Colonic mucosa (tissue), 4 donors: ENCODE data around the gene PABPN1. TPM values are rescaled to one million over a fixed set of nuclear protein-coding genes. Genes with fewer than 3 reads are reported as not detected.
"Not testable (repeated sequence)": the region's sequence is repeated elsewhere in the genome, so short reads cannot be mapped to it uniquely, and the experiment has no call there.

Source experiments
- DNase-seq: peaks from one replicate; pipeline ENCODE4 v3.0.0-alpha.2; 2020
- H3K27ac ChIP-seq: fragments of 200-600 bp; one replicate; pipeline ENCODE4 v1.8.0; 2021
- H3K27me3 ChIP-seq: fragments of 200-600 bp; one replicate; pipeline ENCODE4 v1.8.0; 2021
- H3K36me3 ChIP-seq: fragments of 200-600 bp; one replicate; pipeline ENCODE4 v1.8.0; 2021
- H3K4me1 ChIP-seq: fragments of 200-600 bp; one replicate; pipeline ENCODE4 v1.8.0; 2021; ENCODE audit warnings: mild to moderate bottlenecking
- H3K4me3 ChIP-seq: fragments of 200-600 bp; one replicate; pipeline ENCODE4 v1.8.0; 2021
- H3K9ac ChIP-seq, 2 donors: one replicate each; pipeline ENCODE4 v1.7.0; 2013; ENCODE audit warnings: control low read depth in 2 of 2, low read depth in 2 of 2, low read length in 2 of 2
- H3K9me3 ChIP-seq: fragments of 200-600 bp; one replicate; pipeline ENCODE4 v1.8.0; 2021
- intact Hi-C: fragments of 100-400 bp; cut with DNase I; formaldehyde crosslinking; loops from one replicate; pipeline ENCODE4 v1.14.1; 2022
- total RNA-seq, 2 donors: library from RNA; stranded (reverse); fragmentation: NEBNext Ultra II Directional in 1 of 2; extraction: Animal tissue kit (Norgen Biotek cat#: 25700) in 1 of 2; gene quantifications; one replicate each; pipeline ENCODE4 v1.2.1, GENCODE V29; 2021
- TF ChIP-seq, protein P1 (sequence below): fragments of 200-600 bp; IDR thresholded peaks from one replicate; pipeline ENCODE4 v1.8.0; 2022; ENCODE audit warnings: antibody characterized with exemption, mild to moderate bottlenecking
- donor health status: healthy.
- donor health status: DM: no; HTN: no; CAD: no.
- donor health status: DM: no; HTN: no; CAD: no.

The PABPN1 gene, protein sequence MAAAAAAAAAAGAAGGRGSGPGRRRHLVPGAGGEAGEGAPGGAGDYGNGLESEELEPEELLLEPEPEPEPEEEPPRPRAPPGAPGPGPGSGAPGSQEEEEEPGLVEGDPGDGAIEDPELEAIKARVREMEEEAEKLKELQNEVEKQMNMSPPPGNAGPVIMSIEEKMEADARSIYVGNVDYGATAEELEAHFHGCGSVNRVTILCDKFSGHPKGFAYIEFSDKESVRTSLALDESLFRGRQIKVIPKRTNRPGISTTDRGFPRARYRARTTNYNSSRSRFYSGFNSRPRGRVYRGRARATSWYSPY
- total RNA-seq, result 100 to 1,000 TPM; 122 to 197 TPM

GRCh38 chr14:23320584-23321571 is at the start of gene PABPN1:
PABPN1 (plus strand) TSS chr14:23321457; CDS start chr14:23321470, 13 bp downstream.
- DNase-seq, result peak; percentile 100
- TF ChIP-seq, protein P1, sequence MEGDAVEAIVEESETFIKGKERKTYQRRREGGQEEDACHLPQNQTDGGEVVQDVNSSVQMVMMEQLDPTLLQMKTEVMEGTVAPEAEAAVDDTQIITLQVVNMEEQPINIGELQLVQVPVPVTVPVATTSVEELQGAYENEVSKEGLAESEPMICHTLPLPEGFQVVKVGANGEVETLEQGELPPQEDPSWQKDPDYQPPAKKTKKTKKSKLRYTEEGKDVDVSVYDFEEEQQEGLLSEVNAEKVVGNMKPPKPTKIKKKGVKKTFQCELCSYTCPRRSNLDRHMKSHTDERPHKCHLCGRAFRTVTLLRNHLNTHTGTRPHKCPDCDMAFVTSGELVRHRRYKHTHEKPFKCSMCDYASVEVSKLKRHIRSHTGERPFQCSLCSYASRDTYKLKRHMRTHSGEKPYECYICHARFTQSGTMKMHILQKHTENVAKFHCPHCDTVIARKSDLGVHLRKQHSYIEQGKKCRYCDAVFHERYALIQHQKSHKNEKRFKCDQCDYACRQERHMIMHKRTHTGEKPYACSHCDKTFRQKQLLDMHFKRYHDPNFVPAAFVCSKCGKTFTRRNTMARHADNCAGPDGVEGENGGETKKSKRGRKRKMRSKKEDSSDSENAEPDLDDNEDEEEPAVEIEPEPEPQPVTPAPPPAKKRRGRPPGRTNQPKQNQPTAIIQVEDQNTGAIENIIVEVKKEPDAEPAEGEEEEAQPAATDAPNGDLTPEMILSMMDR, result no peak
- peak within 1 kb of the TSS; percentile 93 for H3K27ac ChIP-seq
- peak within 1 kb of the TSS; percentile 96 for H3K4me3 ChIP-seq
- no peaks in the 10 kb centered on the region for H3K4me1 ChIP-seq
- intact Hi-C loops, result loop anchor here (10.0 kb wide), 3 partner anchors 56 to 154 kb away; no protein-coding TSS in a partner anchor
- peak within 1 kb of the TSS; percentile 87 to 91 for H3K9ac ChIP-seq
- no peaks in the 10 kb centered on the region for H3K27me3 ChIP-seq
- no peaks in the 10 kb centered on the region for H3K9me3 ChIP-seq
- H3K36me3 ChIP-seq, result peaks cover 10% of the 10 kb centered on the region

- Histone ChIP-seq H3K4me1 (no peaks in the 10 kb centered on the region), H3K4me3 (no peak overlapping the region), H3K27me3 (no peaks in the 10 kb centered on the region), H3K27ac (no peak overlapping the region), H3K36me3 (no peaks in the 10 kb centered on the region), H3K9me3 (no peaks in the 10 kb centered on the region), H3K9ac (no peak overlapping the region)
- TF ChIP-seq, protein P1, result no peak
- DNase-seq, result no peak
- intact Hi-C loops, result no loop called here
These were observed 45.8 kb upstream of the PABPN1 start for GRCh38 chr14:23275412-23275811.

GRCh38 chr14:23277189-23277588 is 44.1 kb upstream of the PABPN1 start:
- no peaks in the 10 kb centered on the region for H3K27me3 ChIP-seq
- TF ChIP-seq, protein P1, result no peak
- H3K27ac ChIP-seq, result no peak overlapping the region
- intact Hi-C loops, result no loop called here
- no peak overlapping the region for H3K4me3 ChIP-seq
- H3K9me3 ChIP-seq, result no peaks in the 10 kb centered on the region
- no peak overlapping the region for H3K9ac ChIP-seq
- H3K36me3 ChIP-seq, result no peaks in the 10 kb centered on the region
- no peaks in the 10 kb centered on the region for H3K4me1 ChIP-seq
- DNase-seq, result no peak

DNA sequence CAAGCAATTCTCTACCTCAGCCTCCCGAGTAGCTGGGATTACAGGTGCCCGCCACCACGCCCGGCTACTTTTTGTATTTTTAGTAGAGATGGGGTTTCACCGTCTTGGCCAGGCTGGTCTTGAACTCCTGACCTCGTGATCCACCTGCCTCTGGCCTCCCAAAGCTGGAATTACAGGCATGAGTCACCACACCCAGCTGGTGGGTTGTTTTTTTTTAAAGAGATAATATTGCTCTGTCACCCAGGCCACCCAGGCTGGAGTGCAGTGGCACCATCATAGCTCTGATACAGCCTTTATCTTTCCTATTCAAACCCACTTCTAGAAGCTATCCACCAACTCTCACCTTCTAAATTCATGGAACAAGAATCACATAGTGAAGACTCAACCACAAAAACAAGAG is 43.3 kb upstream of the PABPN1 start:
- H3K27me3 ChIP-seq, H3K9me3 ChIP-seq, DNase-seq, H3K27ac ChIP-seq, H3K4me3 ChIP-seq, H3K9ac ChIP-seq, H3K4me1 ChIP-seq, H3K36me3 ChIP-seq, intact Hi-C loops: not testable (repeated sequence)

GRCh38 chr14:23281247-23281646 is 40.0 kb upstream of the PABPN1 start:
- intact Hi-C loops, result no loop called here
- Histone ChIP-seq H3K27me3 (no peaks in the 10 kb centered on the region), H3K36me3 (no peaks in the 10 kb centered on the region), H3K27ac (no peak overlapping the region), H3K4me3 (no peak overlapping the region), H3K4me1 (no peaks in the 10 kb centered on the region), H3K9ac (no peak overlapping the region), H3K9me3 (no peaks in the 10 kb centered on the region)
- TF ChIP-seq, protein P1, result no peak
- DNase-seq, result no peak
